Choroid plexus epithelial cell (primary cell): ENCODE measurements around the gene REV3L.

Experiments used
- DNase-seq: peaks from one replicate; pipeline ENCODE4 v3.0.0-alpha.2; 2010; ENCODE audit warnings: low read depth
- H3K4me3 ChIP-seq: 2 replicates; pipeline ENCODE4 v1.5.1; 2011; ENCODE audit warnings: low read depth, mild to moderate bottlenecking, control low read depth, low read length, moderate library complexity
- TF ChIP-seq, protein P1 (sequence below): conservative IDR thresholded peaks from 2 replicates; pipeline ENCODE4 v1.5.1; 2011; ENCODE audit warnings: low read depth, mild to moderate bottlenecking, control low read depth, inconsistent platforms, low read length, moderate library complexity

REV3L gene

DNA sequence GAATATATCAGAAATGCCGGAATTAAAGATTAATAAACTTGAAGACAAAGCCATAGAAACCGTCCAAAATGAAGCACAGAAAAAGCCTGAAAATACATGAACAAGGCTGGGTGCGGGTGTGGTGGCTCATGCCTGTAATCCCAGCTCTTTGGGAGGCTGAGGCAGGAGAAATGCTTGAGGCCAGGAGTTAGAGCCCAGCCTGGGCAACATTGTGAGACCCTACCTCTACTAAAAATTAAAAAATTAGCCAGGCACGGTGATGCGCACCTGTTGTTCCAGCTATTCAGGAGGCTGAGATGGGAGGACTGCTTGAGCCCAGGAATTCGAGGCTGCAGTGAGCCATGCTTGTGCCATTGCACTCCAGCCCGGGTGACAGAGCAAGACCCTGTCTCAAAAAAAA, 32.9 kb downstream of the REV3L start:
- no peak overlapping the region for H3K4me3 ChIP-seq
- no peak for DNase-seq
- TF ChIP-seq, protein P1, sequence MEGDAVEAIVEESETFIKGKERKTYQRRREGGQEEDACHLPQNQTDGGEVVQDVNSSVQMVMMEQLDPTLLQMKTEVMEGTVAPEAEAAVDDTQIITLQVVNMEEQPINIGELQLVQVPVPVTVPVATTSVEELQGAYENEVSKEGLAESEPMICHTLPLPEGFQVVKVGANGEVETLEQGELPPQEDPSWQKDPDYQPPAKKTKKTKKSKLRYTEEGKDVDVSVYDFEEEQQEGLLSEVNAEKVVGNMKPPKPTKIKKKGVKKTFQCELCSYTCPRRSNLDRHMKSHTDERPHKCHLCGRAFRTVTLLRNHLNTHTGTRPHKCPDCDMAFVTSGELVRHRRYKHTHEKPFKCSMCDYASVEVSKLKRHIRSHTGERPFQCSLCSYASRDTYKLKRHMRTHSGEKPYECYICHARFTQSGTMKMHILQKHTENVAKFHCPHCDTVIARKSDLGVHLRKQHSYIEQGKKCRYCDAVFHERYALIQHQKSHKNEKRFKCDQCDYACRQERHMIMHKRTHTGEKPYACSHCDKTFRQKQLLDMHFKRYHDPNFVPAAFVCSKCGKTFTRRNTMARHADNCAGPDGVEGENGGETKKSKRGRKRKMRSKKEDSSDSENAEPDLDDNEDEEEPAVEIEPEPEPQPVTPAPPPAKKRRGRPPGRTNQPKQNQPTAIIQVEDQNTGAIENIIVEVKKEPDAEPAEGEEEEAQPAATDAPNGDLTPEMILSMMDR = no peak

DNA sequence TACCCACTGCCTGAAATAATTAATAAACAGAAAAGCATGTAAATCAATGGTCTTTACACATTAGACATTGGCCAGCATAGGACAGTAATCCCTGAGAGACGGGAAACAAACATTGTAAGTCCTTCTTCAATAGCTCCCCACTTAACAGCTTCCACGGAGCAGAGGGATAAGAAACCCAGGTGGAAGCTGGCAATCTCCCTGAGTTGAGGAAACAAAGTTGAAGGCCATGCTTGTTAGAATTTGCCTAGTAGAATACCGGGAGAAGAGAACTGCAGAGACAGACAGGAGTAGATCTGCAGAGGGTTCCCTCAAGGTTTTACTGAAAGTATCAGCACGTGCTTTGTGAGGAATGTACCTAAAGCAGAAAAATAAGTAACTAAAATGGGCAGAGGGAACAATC, 33.9 kb downstream of the REV3L start:
- no peak for DNase-seq
- TF ChIP-seq, protein P1 = no peak
- no peak overlapping the region for H3K4me3 ChIP-seq

DNA sequence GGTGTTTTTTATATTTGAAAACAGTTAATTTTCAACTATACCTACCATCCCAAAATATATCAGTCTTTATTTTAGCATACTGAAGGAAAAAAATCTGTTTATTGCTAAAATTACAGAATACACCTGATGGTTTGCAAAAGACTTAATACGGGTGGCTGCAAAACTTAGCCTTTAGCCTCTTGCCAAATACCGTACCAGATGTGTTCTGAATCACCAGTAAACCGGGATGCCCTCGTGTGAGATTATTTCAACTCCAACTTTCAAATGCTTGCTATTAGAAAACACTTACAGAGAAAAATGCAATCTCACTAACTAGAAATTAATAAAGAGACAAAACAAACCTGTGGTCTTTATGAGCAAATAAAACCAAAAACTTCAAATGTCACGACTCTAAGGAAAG, 36.0 kb downstream of the REV3L start:
- TF ChIP-seq, protein P1 = no peak
- DNase-seq = peak; percentile 62
- no peak overlapping the region for H3K4me3 ChIP-seq

DNA sequence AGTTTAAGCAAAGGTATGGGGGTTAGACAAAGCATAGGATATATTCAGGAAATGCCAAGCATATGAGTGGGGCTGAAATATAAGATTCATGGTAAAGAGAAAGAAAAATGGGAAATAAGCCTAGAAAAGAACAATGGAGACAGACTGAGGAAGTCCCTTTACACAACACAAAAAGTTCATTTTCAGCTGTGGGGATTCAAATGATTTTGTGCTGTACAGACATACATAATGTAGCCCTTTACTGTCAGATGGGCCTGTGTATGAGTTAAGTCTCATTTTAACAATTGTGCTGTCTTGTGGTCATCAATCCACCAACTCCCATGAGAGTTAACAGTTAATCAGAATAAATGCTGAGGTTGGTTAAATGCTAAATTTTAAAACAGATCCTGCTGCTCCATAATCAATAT, 37.2 kb downstream of the REV3L start:
- H3K4me3 ChIP-seq = no peak overlapping the region
- DNase-seq = no peak
- TF ChIP-seq, protein P1 = no peak

DNA sequence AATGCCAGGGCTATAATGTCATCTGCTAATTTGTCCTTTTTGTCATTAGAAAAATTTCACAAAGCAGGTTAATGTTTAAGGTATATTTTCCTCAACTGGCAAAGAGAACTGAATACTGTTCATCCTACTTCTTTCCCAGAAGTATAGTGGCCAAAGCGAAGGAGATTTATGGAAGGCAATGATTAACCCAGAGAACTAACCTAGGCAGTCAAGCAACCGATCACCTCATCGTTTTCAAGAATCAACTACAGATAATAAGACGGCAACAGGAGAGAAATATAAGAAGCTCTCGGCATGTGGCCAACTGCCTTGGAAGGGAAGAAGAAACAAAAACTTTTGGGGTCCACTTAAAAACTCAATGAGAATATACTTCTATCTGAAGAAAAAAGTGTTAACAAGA, 38.2 kb downstream of the REV3L start:
- TF ChIP-seq, protein P1 = no peak
- no peak for DNase-seq
- H3K4me3 ChIP-seq = no peak overlapping the region

DNA sequence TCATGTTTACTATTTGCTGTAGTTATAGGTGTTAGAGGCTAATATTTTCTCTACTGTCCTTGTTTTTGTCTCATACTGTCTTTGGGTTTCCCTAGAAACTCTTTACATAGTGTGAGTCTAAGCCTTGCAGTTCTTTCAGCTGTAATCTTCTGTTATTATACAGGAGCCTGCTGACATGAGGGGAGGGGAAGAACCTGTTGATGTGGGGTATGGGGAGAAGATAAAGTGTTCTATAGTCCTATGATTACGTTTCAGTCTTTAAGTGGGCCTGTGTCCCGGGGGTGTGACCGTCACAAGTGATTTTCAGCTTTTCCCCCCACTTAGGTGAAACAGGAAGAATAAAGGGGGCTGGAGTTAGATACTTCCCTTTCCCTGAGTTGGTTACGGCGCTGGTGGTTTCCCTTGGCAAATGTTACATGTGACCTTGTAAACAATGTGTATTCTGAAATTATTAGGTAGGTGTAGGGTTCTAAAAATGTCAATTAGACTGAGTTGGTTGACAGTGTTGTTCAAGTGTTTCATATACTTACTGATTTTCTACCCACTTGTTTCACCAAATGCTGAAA, 41.3 kb downstream of the REV3L start:
- TF ChIP-seq, protein P1 = no peak
- H3K4me3 ChIP-seq = no peak overlapping the region
- no peak for DNase-seq

DNA sequence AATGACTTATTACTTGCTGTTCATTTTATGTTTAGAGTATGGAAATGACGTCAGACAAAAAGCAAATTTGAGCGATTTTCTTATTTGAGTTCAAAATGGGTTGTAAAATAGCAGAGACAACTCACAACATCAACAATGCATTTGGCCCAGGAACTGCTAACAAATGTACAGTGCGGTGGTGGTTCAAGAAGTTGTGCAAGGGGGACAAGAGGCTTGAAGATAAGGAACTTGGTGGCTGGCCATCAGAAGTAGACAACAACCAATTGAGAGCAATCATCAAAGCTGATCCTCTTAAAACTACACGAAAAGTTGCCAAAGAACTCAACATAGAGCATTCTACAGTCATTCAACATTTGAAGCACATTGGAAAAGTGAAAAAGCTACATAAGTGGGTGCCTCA, 43.8 kb downstream of the REV3L start:
- no peak overlapping the region for H3K4me3 ChIP-seq
- TF ChIP-seq, protein P1 = no peak
- no peak for DNase-seq
